Activated naive CD4-positive, alpha-beta T cell treated with anti-CD3 and anti-CD28 coated beads, Interleukin-2, amount 50 U/mL, for 72 hours (primary cell): ENCODE results near the gene POLK. TPM values are rescaled to one million over a fixed set of nuclear protein-coding genes. Genes with fewer than 3 reads are reported as not detected.

Source experiments
- ATAC-seq, 2 donors: fragments of 150-1000 bp; cut with Tn5 transposase; 2 replicates each; pipeline ENCODE4 v1.10.0; 2021; ENCODE audit warnings: mild to moderate bottlenecking in 2 of 2, moderate library complexity in 2 of 2
- DNase-seq, 2 donors: peaks; one replicate each; pipeline ENCODE4 v3.0.0; 2021 to 2022; ENCODE audit warnings: low spot score in 2 of 2
- H3K27ac Mint-ChIP-seq, 2 donors: one replicate each; pipeline ENCODE4 v1.8.0; 2022; ENCODE audit warnings: mild to moderate bottlenecking in 2 of 2, mixed read lengths in 2 of 2
- H3K36me3 Mint-ChIP-seq, 2 donors: one replicate each; pipeline ENCODE4 v1.8.0; 2022; ENCODE audit warnings: mixed read lengths in 2 of 2
- H3K9me3 Mint-ChIP-seq, 2 donors: one replicate each; pipeline ENCODE4 v1.8.0; 2022; ENCODE audit warnings: mixed read lengths in 2 of 2
- total RNA-seq, 2 donors: library from RNA; stranded (reverse); gene quantifications; one replicate each; pipeline ENCODE4 v1.2.3, GENCODE V29; 2022

POLK gene
- total RNA-seq, 2 donors from 2014 or later = 35.4 to 44.7 TPM

DNA sequence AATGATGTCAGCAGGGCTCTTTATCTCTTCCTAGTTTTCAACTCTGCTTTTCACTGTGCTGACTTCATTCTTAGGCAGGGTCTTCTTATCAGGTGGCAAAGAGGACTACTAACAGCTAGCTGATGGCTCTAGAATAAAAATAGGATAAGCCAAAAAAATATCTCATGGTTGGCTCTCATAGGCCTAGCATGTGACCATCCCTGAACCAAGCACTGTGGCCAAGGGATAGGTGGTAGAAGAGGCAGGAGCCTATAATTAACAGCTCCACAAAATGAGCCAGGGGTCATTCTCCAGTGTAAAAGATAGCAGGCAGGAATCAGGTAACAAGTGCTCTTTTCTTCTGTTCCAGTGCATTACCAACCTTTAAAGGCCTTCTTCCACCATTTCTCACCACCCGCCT, 120.6 kb downstream of the POLK start:
- Mint-ChIP-seq H3K27ac (no peak overlapping the region), H3K36me3 (peaks cover 0 to 6% of the 10 kb centered on the region in 2 donors), H3K9me3 (no peaks in the 10 kb centered on the region)
- ATAC-seq = no peak
- DNase-seq = no peak

DNA sequence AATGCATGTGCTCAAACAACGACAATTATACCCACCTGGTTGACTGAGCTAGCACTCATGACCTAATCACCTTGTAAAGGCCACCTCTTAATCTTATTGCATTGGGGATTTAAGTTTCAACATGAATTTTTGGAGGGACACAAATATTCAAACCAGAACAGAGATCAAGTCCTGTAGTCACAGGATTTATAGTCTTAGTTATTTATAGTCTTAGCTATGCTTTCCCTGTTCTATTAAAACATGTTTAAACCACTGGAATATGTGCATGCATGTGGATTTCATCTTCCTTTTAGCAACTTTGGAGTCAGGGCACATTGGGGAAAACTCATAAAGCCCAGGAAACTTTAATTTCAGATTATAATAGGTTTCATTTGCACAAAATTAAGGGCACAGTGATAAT, 126.3 kb downstream of the POLK start:
- Mint-ChIP-seq H3K27ac (no peak overlapping the region), H3K9me3 (no peaks in the 10 kb centered on the region), H3K36me3 (peaks cover 0 to 6% of the 10 kb centered on the region in 2 donors)
- ATAC-seq (no peak), DNase-seq (no peak)

DNA sequence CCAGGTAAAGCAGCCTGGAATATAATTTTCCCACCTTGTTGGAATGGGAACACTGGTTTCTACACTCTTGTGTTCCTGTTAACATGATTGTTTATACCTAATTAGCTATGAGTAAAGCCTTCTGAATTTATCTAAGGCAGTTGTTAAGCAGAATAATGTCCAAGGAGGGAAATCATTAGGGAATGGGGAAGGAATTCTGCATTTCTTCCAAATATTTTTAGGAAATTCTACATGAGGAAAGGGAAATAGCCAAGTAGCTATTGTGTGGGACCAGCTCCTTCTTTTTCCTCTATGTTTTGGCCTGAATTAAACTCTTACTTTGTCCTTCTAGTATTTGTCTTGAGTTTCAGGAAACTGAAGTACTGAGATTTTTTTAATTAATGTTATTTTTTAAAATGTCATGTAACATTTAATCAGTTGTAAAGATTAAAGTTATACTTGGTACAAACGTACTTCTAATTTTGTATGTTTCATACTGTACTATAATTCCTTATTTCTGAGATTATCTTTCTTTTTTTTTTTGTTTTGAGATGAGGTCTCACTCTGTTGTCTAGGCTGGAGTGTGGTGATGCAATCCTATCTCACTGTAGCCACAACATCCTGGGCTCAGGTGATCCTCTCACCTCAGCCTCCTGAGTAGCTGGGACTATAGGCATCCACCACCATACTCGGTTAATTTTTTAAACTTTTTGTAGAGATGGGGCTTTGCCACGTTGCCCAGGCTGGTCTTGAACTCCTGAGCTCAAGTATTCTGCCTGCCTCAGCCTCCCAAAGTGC, 128.0 kb downstream of the POLK start:
- Mint-ChIP-seq H3K36me3 (no peaks in the 10 kb centered on the region), H3K9me3 (no peaks in the 10 kb centered on the region)

DNA sequence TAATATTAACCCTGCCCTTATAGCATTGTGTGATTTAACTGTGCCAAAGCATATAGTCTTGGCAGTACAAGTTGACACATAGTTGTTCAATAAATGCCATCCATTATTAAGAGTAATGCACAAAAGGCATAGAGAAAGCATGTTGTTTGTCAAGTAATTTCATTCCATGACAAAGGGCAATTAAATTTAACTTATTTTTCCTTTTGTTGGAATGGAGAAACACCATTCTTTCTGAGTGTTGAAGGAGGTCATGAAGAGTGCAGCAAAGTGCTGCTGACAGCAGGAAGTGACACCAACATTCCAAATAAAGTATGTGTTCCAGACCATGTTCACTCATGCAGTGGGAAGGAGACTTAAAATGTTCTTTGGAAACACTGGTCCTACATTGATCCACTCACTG, 128.7 kb downstream of the POLK start:
- Mint-ChIP-seq H3K36me3 (no peaks in the 10 kb centered on the region), H3K27ac (no peak overlapping the region), H3K9me3 (no peaks in the 10 kb centered on the region)
- no peak for DNase-seq
- no peak for ATAC-seq

More for the DNA sequence above, 128.0 kb downstream of the POLK start:
- no peak overlapping the region for H3K27ac Mint-ChIP-seq
- no peak for DNase-seq
- no peak for ATAC-seq

DNA sequence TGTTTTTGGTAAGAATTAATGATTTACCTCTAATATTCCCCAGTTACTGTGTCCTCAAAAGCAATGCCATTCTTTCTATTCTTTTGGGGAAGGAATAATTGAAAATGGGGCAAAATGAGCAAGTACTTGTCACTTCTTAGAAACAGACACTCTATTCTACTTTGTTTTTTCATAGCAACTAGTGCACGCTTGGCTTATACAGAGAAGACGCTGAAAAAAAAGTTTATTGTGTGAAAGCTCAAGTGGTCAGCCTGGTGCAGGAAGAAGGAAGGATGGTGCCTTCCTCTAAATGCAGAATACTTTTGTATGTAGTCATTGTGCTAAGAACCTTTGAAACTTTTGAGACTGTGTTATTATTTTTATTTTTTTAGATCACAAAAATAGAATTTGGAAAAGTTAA, 129.1 kb downstream of the POLK start:
- Mint-ChIP-seq H3K9me3 (no peaks in the 10 kb centered on the region), H3K36me3 (no peaks in the 10 kb centered on the region), H3K27ac (no peak overlapping the region)
- ATAC-seq (no peak), DNase-seq (no peak)

DNA sequence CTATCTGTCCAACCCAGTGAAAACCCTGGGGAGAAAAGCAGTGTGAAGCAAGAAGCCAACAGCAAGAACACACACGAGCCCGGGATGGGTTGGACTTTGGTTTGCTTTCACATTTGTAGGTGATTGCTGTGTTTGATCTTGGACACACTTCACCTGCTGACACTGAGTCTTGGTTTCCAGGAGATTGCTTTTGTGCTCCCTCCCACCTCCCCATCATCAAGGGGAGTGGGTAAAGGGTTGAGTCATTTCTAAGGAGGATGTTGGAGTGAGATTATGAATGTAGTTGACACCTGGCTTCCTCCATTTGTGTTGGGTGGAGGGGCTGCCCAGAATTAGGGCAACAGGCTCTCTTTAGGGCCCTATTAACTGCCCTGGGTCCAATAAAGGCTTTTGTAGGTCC, 137.0 kb downstream of the POLK start:
- Mint-ChIP-seq H3K9me3 (peaks cover 0 to 12% of the 10 kb centered on the region in 2 donors), H3K27ac (peak overlapping the region in 1 of 2 donors; percentile 82), H3K36me3 (no peaks in the 10 kb centered on the region)
- ATAC-seq (peak; percentile 77 to 100), DNase-seq (peak in 1 of 2 donors; percentile 21)

Other genes starting within 250 kb of the POLK start
- gene HMGCR, start 174.7 kb upstream of the POLK start, total RNA-seq = 10 to 100 TPM; 49.9 to 53.1 TPM
- gene CERT1, start 262 bp upstream of the POLK start, total RNA-seq = 10 to 100 TPM; 30.3 to 32.5 TPM
- under 1 TPM in 1 of 2 donors, not detected in 1; 0.19 TPM for gene ANKDD1B, start 99.6 kb downstream of the POLK start, total RNA-seq
- 10 to 100 TPM; 12.5 to 17.2 TPM for gene POC5, start 205.5 kb downstream of the POLK start, total RNA-seq